HG03064 (cell line): ENCODE measurements around the gene ABHD12.
A peak's percentile ranks its signal among the peaks of the same experiment; 100 is the strongest.
"Not testable (repeated sequence)": the region's sequence is repeated elsewhere in the genome, so short reads cannot be mapped to it uniquely, and the experiment has no call there.

Experiments
- ATAC-seq: cut with Tn5 transposase; IDR thresholded peaks from one replicate; pipeline ENCODE4 v1.9.1; 2021; ENCODE audit warnings: low read depth; ENCODE audit not compliant: unreplicated experiment

Gene ABHD12

GRCh38 chr20:25324412-25324811 lies 66.2 kb downstream of the ABHD12 start:
- no peak for ATAC-seq

GRCh38 chr20:25323496-25324246 lies 67.0 kb downstream of the ABHD12 start:
- no peak for ATAC-seq

GRCh38 chr20:25321991-25322390 lies 68.6 kb downstream of the ABHD12 start:
- ATAC-seq: no peak

GRCh38 chr20:25321262-25321831 lies 69.3 kb downstream of the ABHD12 start:
- no peak for ATAC-seq

- ATAC-seq: no peak
Measured at GRCh38 chr20:25320035-25320800, 70.4 kb downstream of the ABHD12 start.

GRCh38 chr20:25319241-25320034 lies 71.2 kb downstream of the ABHD12 start:
- no peak for ATAC-seq

- ATAC-seq: peak; percentile 87
Measured at GRCh38 chr20:25318471-25319240, 72.0 kb downstream of the ABHD12 start.

GRCh38 chr20:25317351-25318075 lies 73.1 kb downstream of the ABHD12 start:
- ATAC-seq: no peak

GRCh38 chr20:25316506-25317190 lies 74.0 kb downstream of the ABHD12 start:
- no peak for ATAC-seq

GRCh38 chr20:25315418-25316210 lies 75.0 kb downstream of the ABHD12 start:
- no peak for ATAC-seq

- no peak for ATAC-seq
Measured at GRCh38 chr20:25314497-25315417, 75.9 kb downstream of the ABHD12 start.

GRCh38 chr20:25313593-25313992 lies 77.0 kb downstream of the ABHD12 start:
- no peak for ATAC-seq

GRCh38 chr20:25312716-25313115 lies 77.9 kb downstream of the ABHD12 start:
- not testable (repeated sequence) for ATAC-seq

- no peak for ATAC-seq
Measured at GRCh38 chr20:25310921-25311728, 79.5 kb downstream of the ABHD12 start.

- peak; percentile 88 for ATAC-seq
Measured at GRCh38 chr20:25310268-25310920, 80.2 kb downstream of the ABHD12 start.
